GM21526 (cell line): ENCODE results near the gene ALKBH3.

Experiments used
- ATAC-seq: cut with Tn5 transposase; IDR thresholded peaks from one replicate; pipeline ENCODE4 v1.9.1; 2021; ENCODE audit warnings: moderate library complexity; ENCODE audit not compliant: unreplicated experiment, low FRiP score

ALKBH3 gene

GRCh38 chr11:43892851-43893250 lies 12.2 kb downstream of the ALKBH3 start:
- no peak for ATAC-seq

GRCh38 chr11:43894546-43894945 lies 13.9 kb downstream of the ALKBH3 start:
- no peak for ATAC-seq

- ATAC-seq, result no peak
Observed at GRCh38 chr11:43895601-43896000, 15.0 kb downstream of the ALKBH3 start.

- ATAC-seq, result no peak
Observed at GRCh38 chr11:43898574-43898973, 17.9 kb downstream of the ALKBH3 start.

GRCh38 chr11:43899094-43899493 lies 18.5 kb downstream of the ALKBH3 start:
- no peak for ATAC-seq

GRCh38 chr11:43901551-43901950 lies 20.9 kb downstream of the ALKBH3 start:
- ATAC-seq, result no peak

- ATAC-seq, result no peak
Observed at GRCh38 chr11:43903078-43903477, 22.4 kb downstream of the ALKBH3 start.

GRCh38 chr11:43903969-43904368 lies 23.3 kb downstream of the ALKBH3 start:
- no peak for ATAC-seq

- no peak for ATAC-seq
Observed at GRCh38 chr11:43904742-43905535, 24.3 kb downstream of the ALKBH3 start.

GRCh38 chr11:43905813-43906241 lies 25.2 kb downstream of the ALKBH3 start:
- no peak for ATAC-seq

GRCh38 chr11:43907028-43907975 lies 26.7 kb downstream of the ALKBH3 start:
- no peak for ATAC-seq

- no peak for ATAC-seq
Observed at GRCh38 chr11:43908191-43908590, 27.6 kb downstream of the ALKBH3 start.

- ATAC-seq, result no peak
Observed at GRCh38 chr11:43908683-43909082, 28.1 kb downstream of the ALKBH3 start.

- no peak for ATAC-seq
Observed at GRCh38 chr11:43913829-43914380, 33.3 kb downstream of the ALKBH3 start.

- no peak for ATAC-seq
Observed at GRCh38 chr11:43914466-43914865, 33.8 kb downstream of the ALKBH3 start.

- ATAC-seq, result no peak
Observed at GRCh38 chr11:43916621-43917020, 36.0 kb downstream of the ALKBH3 start.

GRCh38 chr11:43917851-43918250 lies 37.2 kb downstream of the ALKBH3 start:
- ATAC-seq, result no peak

GRCh38 chr11:43918662-43919061 lies 38.0 kb downstream of the ALKBH3 start:
- no peak for ATAC-seq

GRCh38 chr11:43919852-43920597 lies 39.4 kb downstream of the ALKBH3 start:
- no peak for ATAC-seq

GRCh38 chr11:43920598-43921419 lies 40.2 kb downstream of the ALKBH3 start:
- no peak for ATAC-seq
